Measurements from ENCODE around the gene IBTK.
"Not testable (repeated sequence)": the region's sequence is repeated elsewhere in the genome, so short reads cannot be mapped to it uniquely, and the experiment has no call there.

The IBTK gene

GRCh38 chr6:82169138-82169876 lies 78.2 kb downstream of the IBTK start:
- DNase-seq: no peak

GRCh38 chr6:82166493-82166892 lies 81.1 kb downstream of the IBTK start:
- no peak for DNase-seq

- no peak for DNase-seq
These were observed 87.1 kb downstream of the IBTK start for GRCh38 chr6:82160255-82160990.

- DNase-seq: not testable (repeated sequence)
These were observed 94.8 kb downstream of the IBTK start for GRCh38 chr6:82152786-82153185.

GRCh38 chr6:82151147-82151546 lies 96.4 kb downstream of the IBTK start:
- not testable (repeated sequence) for DNase-seq

GRCh38 chr6:82145926-82146452 lies 101.6 kb downstream of the IBTK start:
- DNase-seq: no peak

GRCh38 chr6:82144852-82145340 lies 102.6 kb downstream of the IBTK start:
- no peak for DNase-seq

- DNase-seq: no peak
These were observed 103.3 kb downstream of the IBTK start for GRCh38 chr6:82144007-82144851.

GRCh38 chr6:82143041-82143481 lies 104.5 kb downstream of the IBTK start:
- DNase-seq: no peak

GRCh38 chr6:82142524-82142923 lies 105.0 kb downstream of the IBTK start:
- no peak for DNase-seq

GRCh38 chr6:82138075-82138791 lies 109.3 kb downstream of the IBTK start:
- DNase-seq: no peak

- DNase-seq: no peak
These were observed 116.1 kb downstream of the IBTK start for GRCh38 chr6:82131441-82131840.

- DNase-seq: peak; percentile 50
These were observed 117.7 kb downstream of the IBTK start for GRCh38 chr6:82129797-82130196.

- DNase-seq: not testable (repeated sequence)
These were observed 118.6 kb downstream of the IBTK start for GRCh38 chr6:82128973-82129372.

GRCh38 chr6:82123632-82124031 lies 123.9 kb downstream of the IBTK start:
- no peak for DNase-seq
